K562 (cell line): ENCODE data around the gene NDC1. TPM values are rescaled to one million over a fixed set of nuclear protein-coding genes. Genes with fewer than 3 reads are reported as not detected.

Source experiments
- ATAC-seq: fragments of 200-7000 bp; cut with Tn5 transposase; 3 replicates; pipeline ENCODE4 v1.9.1; 2020; ENCODE audit warnings: moderate library complexity
- BruUV-seq: library from RNA; stranded (reverse); fragments of 400-500 nt; replicated peaks from 2 replicates; lab custom pipeline; 2021; lab: Mats Ljungman, UMichigan
- CTCF ChIA-PET: fragments of 300-600 bp; formaldehyde crosslinking; extraction: SDS; loops from one replicate; lab custom pipeline; 2021; ENCODE audit warnings: low intra/inter-chr PET ratio; lab: Yijun Ruan, JAX
- POLR2A ChIA-PET: fragments of 300-600, 350-650 bp; sonication (Branson Sonifier 250); formaldehyde crosslinking; extraction: SDS; loops from one replicate; lab custom pipeline; 2021; ENCODE audit warnings: antibody characterized with exemption, inconsistent platforms; lab: Yijun Ruan, JAX
- DNase-seq, 4 experiments: peaks; one replicate each; pipeline versions ENCODE4 v3.0.0 to v3.0.0-alpha.2; 2011 to 2018; ENCODE audit warnings: low spot score in 3 of 4, mixed read lengths in 3 of 4; ENCODE audit errors: extremely low read depth in 1 of 4
- FAIRE-seq: peaks from 2 replicates; lab custom pipeline; 2011; peaks lifted over from hg19 to GRCh38; lab: Jason Lieb, UNC
- H2AFZ ChIP-seq: 2 replicates; pipeline ENCODE4 v1.6.0; 2011; ENCODE audit warnings: low read depth, low read length, control low read depth, inconsistent platforms
- H3K27ac ChIP-seq: fragments of 200-600 bp; 3 replicates; pipeline ENCODE4 v1.8.0; 2011; ENCODE audit warnings: low read depth, mild to moderate bottlenecking, control low read depth, inconsistent platforms, low read length, moderate library complexity, mixed read lengths; ENCODE audit errors: extremely low read depth
- H3K27me3 ChIP-seq, 2 experiments: fragments of 300-600 bp in 1 of 2; 2 replicates in 1 of 2; 3 replicates in 1 of 2; pipeline versions ENCODE4 v1.6.0 to v1.8.0; 2011; ENCODE audit warnings: inconsistent platforms in 2 of 2, low read length in 2 of 2, mild to moderate bottlenecking in 1 of 2, mixed read lengths in 1 of 2, moderate library complexity in 1 of 2; ENCODE audit not compliant: control insufficient read depth in 2 of 2, insufficient read depth in 2 of 2
- H3K36me3 ChIP-seq: fragments of 300-600 bp; 3 replicates; pipeline ENCODE4 v1.8.0; 2011; ENCODE audit warnings: mild to moderate bottlenecking, low read length, inconsistent platforms; ENCODE audit not compliant: control insufficient read depth, insufficient read depth
- H3K4me1 ChIP-seq, 2 experiments: fragments of 200-600 bp in 1 of 2; replicated peaks in 1 of 2; 2 replicates in 1 of 2; 3 replicates in 1 of 2; pipeline versions ENCODE4 v1.5.1 to v1.8.0; 2011; ENCODE audit warnings: inconsistent platforms in 2 of 2, low read length in 2 of 2, mild to moderate bottlenecking in 1 of 2, mixed read lengths in 1 of 2, moderate library complexity in 1 of 2; ENCODE audit not compliant: control insufficient read depth in 2 of 2, insufficient read depth in 2 of 2
- H3K4me2 ChIP-seq: 2 replicates; pipeline ENCODE4 v1.6.1; 2011; ENCODE audit warnings: low read length, control low read depth, inconsistent platforms, mixed read lengths; ENCODE audit not compliant: insufficient read depth
- H3K4me3 ChIP-seq: fragments of 200-600 bp; sonication (generic), shearing (Covaris generic); 2 replicates; pipeline ENCODE4 v1.5.1; 2016; ENCODE audit warnings: control low read depth, inconsistent platforms
- H3K79me2 ChIP-seq: fragments of 200-600 bp; 3 replicates; pipeline ENCODE4 v1.8.0; 2011; ENCODE audit warnings: low read length, inconsistent platforms; ENCODE audit not compliant: control insufficient read depth, insufficient read depth
- H3K9ac ChIP-seq, 2 experiments: 2 replicates each; pipeline versions ENCODE4 v1.6.0 to v1.6.1; 2011; ENCODE audit warnings: low read depth in 2 of 2, low read length in 2 of 2, control low read depth in 1 of 2, inconsistent platforms in 1 of 2, mild to moderate bottlenecking in 1 of 2, mixed read lengths in 1 of 2; ENCODE audit not compliant: insufficient read depth in 1 of 2
- H3K9me1 ChIP-seq: one replicate; pipeline ENCODE4 v1.6.0; 2011; ENCODE audit warnings: inconsistent platforms, mild to moderate bottlenecking, low read length, moderate library complexity; ENCODE audit not compliant: control insufficient read depth, insufficient read depth
- H3K9me3 ChIP-seq: replicated peaks from 2 replicates; pipeline ENCODE4 v1.5.1; 2011; ENCODE audit warnings: low read depth, low read length, inconsistent platforms; ENCODE audit not compliant: control insufficient read depth, insufficient read depth
- H4K20me1 ChIP-seq: replicated peaks from 2 replicates; pipeline ENCODE4 v1.6.1; 2011; ENCODE audit warnings: low read length, inconsistent platforms, mixed read lengths; ENCODE audit not compliant: control insufficient read depth, insufficient read depth
- BHLHE40 ChIP-seq: IDR thresholded peaks from 2 replicates; pipeline ENCODE4 v1.6.1; 2011; ENCODE audit warnings: low read length, improper control_type of control experiment
- CREB1 ChIP-seq, 2 experiments: sonication (generic) in 1 of 2; formaldehyde crosslinking in 1 of 2; IDR thresholded peaks; 2 replicates each; pipeline versions ENCODE4 v1.6.1 to v1.8.0; 2012 to 2022; ENCODE audit warnings: inconsistent platforms in 1 of 2, mild to moderate bottlenecking in 1 of 2, missing genetic modification reagents in 1 of 2, moderate library complexity in 1 of 2
- EGR1 ChIP-seq: fragments of 450-650 bp; conservative IDR thresholded peaks from 2 replicates; pipeline ENCODE4 v1.6.1; 2017; ENCODE audit warnings: mild to moderate bottlenecking
- FOS ChIP-seq: IDR thresholded peaks from 3 replicates; pipeline ENCODE4 v1.6.1; 2011; ENCODE audit not compliant: insufficient read length; ENCODE audit errors: extremely low read depth
- MCM5 ChIP-seq: fragments of 450-650 bp; IDR thresholded peaks from 2 replicates; pipeline ENCODE4 v1.6.1; 2016; ENCODE audit warnings: low read depth
- NFE2L1 ChIP-seq: fragments of 450-650 bp; IDR thresholded peaks from 2 replicates; pipeline ENCODE4 v1.6.1; 2016; ENCODE audit warnings: missing genetic modification characterization, low read depth, mild to moderate bottlenecking, missing compliant biosample characterization, moderate library complexity, borderline replicate concordance
- NR3C1 ChIP-seq: sonication (generic); formaldehyde crosslinking; IDR thresholded peaks from 2 replicates; pipeline ENCODE4 v1.8.1; 2022; ENCODE audit warnings: missing genetic modification reagents
- RFX7 ChIP-seq: fragments of 250-450 bp; sonication (Bioruptor Pico); IDR thresholded peaks from 2 replicates; pipeline ENCODE4 v1.5.1; 2021; ENCODE audit warnings: mild to moderate bottlenecking
- ZNF584 ChIP-seq: fragments of 200-800 bp; sonication (Bioruptor generic); IDR thresholded peaks from 2 replicates; pipeline ENCODE4 v1.6.1; 2016; ENCODE audit warnings: low read depth, mild to moderate bottlenecking, missing genetic modification characterization, missing compliant biosample characterization
- ZNF766 ChIP-seq: fragments of 200-800 bp; sonication (Bioruptor generic); conservative IDR thresholded peaks from 2 replicates; pipeline ENCODE4 v1.6.1; 2016; ENCODE audit warnings: missing genetic modification characterization, missing compliant biosample characterization
- WGBS: fragments of 100-300 bp; shearing (Covaris generic); methylation state at CpG from one replicate; pipeline ENCODE4 v1.1.6; 2016; ENCODE audit warnings: low coverage, mixed read lengths; ENCODE audit not compliant: insufficient coverage; ENCODE audit errors: missing lambda C conversion rate; 5-methylcytosine and 5-hydroxymethylcytosine counted together
- in situ Hi-C: fragments of 300-500 bp; cut with MboI; formaldehyde crosslinking; loops from 4 replicates; pipeline ENCODE4 v1.15.0; 2018; ENCODE audit warnings: inconsistent platforms, mixed read lengths
- intact Hi-C: fragments of 100-400 bp; cut with micrococcal nuclease; formaldehyde crosslinking; loops from 2 replicates; pipeline ENCODE4 v1.14.2; 2022
- polyA plus RNA-seq, 8 experiments: library from polyadenylated mRNA; depleted of rRNA in 4 of 8; stranded (reverse) in 5 of 8; unstranded in 3 of 8; fragments of >200 nt; fragmentation: Nextera tagmentation in 2 of 8; fragmentation: Illumina TruSeq in 1 of 8; extraction: Ambion mirVana in 2 of 8; extraction: Trizol in 1 of 8; gene quantifications; 2 replicates each; pipeline versions ENCODE4 v1.2.1 to v1.2.3, GENCODE V29; 2011 to 2014; ENCODE audit warnings: inconsistent platforms in 1 of 8, missing spikeins in 1 of 8
- total RNA-seq, 7 experiments: library from RNA; depleted of rRNA in 6 of 7; stranded (reverse); fragments of >200 nt in 6 of 7; fragmentation: Illumina TruSeq in 2 of 7; extraction: Trizol in 2 of 7; gene quantifications; 2 replicates each; pipeline versions ENCODE4 v1.2.1 to v1.2.3, GENCODE V29; 2011 to 2021; ENCODE audit warnings: low replicate concordance in 1 of 7
- TF ChIP-seq, protein P1 (sequence below): fragments of 450-650 bp; IDR thresholded peaks from 2 replicates; pipeline ENCODE4 v1.6.1; 2016; ENCODE audit warnings: low read depth
- TF ChIP-seq, protein P2 (sequence below): sonication (generic); formaldehyde crosslinking; IDR thresholded peaks from 2 replicates; pipeline ENCODE4 v1.8.0; 2022; ENCODE audit warnings: missing genetic modification reagents, mild to moderate bottlenecking, moderate library complexity, borderline replicate concordance

The NDC1 gene
- total and polyA plus RNA-seq, 9 of the 15 experiments (the other 6 are each of a cell fraction or from before 2014, with no cell fraction given) = 26.9 to 102 (median 64.5) TPM

DNA sequence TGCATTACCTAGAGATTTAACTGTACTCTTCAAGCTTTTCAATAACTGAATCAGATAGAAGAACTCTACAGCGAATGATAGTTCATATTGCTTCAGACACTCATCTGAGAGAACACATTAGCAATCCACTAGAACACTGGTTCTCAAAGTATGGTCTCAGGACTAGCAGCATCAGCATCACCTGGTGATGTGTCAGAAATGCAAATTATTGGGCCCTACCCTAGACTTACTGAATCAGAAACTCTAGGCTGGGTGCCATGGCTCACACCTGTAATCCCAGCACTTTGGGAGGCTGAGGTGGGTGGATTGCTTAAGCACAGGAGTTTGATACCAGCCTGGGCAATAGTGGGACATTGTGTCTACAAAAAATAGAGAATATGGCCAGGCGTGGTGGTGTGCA is 74.2 kb downstream of the NDC1 start:
- Histone ChIP-seq H3K9me1 (no peaks in the 10 kb centered on the region), H3K4me2 (no peak overlapping the region), H4K20me1 (no peaks in the 10 kb centered on the region), H3K9me3 (no peaks in the 10 kb centered on the region), H3K36me3 (peaks cover 40% of the 10 kb centered on the region), H3K9ac (no peak overlapping the region), H3K4me3 (no peak overlapping the region), H2AFZ (no peak overlapping the region), H3K27me3 (no peaks in the 10 kb centered on the region), H3K27ac (no peak overlapping the region), H3K4me1 (peaks cover 0 to 4% of the 10 kb centered on the region in 2 experiments; a peak in 2 of 5 replicates), H3K79me2 (no peaks in the 10 kb centered on the region)
- no peak for FAIRE-seq
- no peak for ATAC-seq
- no TSS peak for BruUV-seq
- WGBS = 84% methylated on average over 2 of the region's 2 CpGs
- intact Hi-C loops (loop anchor here (10.0 kb wide), 1 partner anchor 191 kb away; no protein-coding TSS in a partner anchor), in situ Hi-C loops (no loop called here)
- CTCF ChIA-PET = no interaction called here
- POLR2A ChIA-PET = interaction anchor here (0.7 to 4.2 kb wide), 2 partner anchors 9 to 12 kb away, joined by 3 to 17 read pairs; no protein-coding TSS in a partner anchor
- no peak for DNase-seq
- TF ChIP-seq, protein P1, sequence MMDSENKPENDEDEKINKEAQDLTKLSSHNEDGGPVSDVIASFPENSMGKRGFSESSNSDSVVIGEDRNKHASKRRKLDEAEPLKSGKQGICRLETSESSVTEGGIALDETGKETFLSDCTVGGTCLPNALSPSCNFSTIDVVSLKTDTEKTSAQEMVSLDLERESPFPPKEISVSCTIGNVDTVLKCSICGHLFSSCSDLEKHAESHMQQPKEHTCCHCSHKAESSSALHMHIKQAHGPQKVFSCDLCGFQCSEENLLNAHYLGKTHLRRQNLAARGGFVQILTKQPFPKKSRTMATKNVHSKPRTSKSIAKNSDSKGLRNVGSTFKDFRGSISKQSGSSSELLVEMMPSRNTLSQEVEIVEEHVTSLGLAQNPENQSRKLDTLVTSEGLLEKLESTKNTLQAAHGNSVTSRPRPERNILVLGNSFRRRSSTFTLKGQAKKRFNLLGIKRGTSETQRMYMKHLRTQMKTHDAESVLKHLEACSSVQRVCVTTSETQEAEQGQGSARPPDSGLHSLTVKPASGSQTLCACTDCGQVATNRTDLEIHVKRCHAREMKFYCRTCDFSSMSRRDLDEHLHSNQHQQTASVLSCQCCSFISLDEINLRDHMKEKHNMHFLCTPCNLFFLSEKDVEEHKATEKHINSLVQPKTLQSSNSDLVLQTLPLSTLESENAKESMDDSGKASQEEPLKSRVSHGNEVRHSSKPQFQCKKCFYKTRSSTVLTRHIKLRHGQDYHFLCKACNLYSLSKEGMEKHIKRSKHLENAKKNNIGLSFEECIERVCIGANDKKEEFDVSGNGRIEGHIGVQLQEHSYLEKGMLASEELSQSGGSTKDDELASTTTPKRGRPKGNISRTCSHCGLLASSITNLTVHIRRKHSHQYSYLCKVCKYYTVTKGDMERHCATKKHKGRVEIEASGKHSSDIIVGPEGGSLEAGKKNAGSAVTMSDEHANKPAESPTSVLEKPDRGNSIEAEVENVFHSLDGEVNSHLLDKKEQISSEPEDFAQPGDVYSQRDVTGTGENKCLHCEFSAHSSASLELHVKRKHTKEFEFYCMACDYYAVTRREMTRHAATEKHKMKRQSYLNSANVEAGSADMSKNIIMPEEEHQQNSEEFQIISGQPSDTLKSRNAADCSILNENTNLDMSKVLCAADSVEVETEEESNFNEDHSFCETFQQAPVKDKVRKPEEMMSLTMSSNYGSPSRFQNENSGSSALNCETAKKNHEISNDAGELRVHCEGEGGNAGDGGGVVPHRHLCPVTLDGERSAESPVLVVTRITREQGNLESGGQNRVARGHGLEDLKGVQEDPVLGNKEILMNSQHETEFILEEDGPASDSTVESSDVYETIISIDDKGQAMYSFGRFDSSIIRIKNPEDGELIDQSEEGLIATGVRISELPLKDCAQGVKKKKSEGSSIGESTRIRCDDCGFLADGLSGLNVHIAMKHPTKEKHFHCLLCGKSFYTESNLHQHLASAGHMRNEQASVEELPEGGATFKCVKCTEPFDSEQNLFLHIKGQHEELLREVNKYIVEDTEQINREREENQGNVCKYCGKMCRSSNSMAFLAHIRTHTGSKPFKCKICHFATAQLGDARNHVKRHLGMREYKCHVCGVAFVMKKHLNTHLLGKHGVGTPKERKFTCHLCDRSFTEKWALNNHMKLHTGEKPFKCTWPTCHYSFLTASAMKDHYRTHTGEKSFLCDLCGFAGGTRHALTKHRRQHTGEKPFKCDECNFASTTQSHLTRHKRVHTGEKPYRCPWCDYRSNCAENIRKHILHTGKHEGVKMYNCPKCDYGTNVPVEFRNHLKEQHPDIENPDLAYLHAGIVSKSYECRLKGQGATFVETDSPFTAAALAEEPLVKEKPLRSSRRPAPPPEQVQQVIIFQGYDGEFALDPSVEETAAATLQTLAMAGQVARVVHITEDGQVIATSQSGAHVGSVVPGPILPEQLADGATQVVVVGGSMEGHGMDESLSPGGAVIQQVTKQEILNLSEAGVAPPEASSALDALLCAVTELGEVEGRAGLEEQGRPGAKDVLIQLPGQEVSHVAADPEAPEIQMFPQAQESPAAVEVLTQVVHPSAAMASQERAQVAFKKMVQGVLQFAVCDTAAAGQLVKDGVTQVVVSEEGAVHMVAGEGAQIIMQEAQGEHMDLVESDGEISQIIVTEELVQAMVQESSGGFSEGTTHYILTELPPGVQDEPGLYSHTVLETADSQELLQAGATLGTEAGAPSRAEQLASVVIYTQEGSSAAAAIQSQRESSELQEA = no peak
- TF ChIP-seq BHLHE40 (no peak), ZNF584 (CRISPR knock-in tag) (no peak), FOS (no peak), NR3C1 (CRISPR knock-in tag) (no peak), NFE2L1 (tag) (no peak), CREB1 (IDR thresholded peaks at IDR 0.05) (no peak), CREB1 (CRISPR knock-in tag; IDR thresholded peaks at IDR 0.05) (no peak), RFX7 (CRISPR knock-in tag) (no peak), MCM5 (no peak), ZNF766 (CRISPR knock-in tag) (no peak), EGR1 (no peak)
- TF ChIP-seq, protein P2, sequence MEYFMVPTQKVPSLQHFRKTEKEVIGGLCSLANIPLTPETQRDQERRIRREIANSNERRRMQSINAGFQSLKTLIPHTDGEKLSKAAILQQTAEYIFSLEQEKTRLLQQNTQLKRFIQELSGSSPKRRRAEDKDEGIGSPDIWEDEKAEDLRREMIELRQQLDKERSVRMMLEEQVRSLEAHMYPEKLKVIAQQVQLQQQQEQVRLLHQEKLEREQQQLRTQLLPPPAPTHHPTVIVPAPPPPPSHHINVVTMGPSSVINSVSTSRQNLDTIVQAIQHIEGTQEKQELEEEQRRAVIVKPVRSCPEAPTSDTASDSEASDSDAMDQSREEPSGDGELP = no peak
